WTC11 (cell line): ENCODE measurements around the gene LILRA1.

Source experiments
- ATF3 ChIP-seq: sonication (generic); formaldehyde crosslinking; conservative IDR thresholded peaks from 2 replicates; pipeline ENCODE4 v1.8.1; 2022; ENCODE audit warnings: mild to moderate bottlenecking, missing genetic modification reagents
- CTCF ChIP-seq: fragments of 200-600 bp; IDR thresholded peaks from 2 replicates; pipeline ENCODE4 v1.8.0; 2022; ENCODE audit warnings: antibody characterized with exemption
- E2F4 ChIP-seq: sonication (generic); formaldehyde crosslinking; IDR thresholded peaks from 2 replicates; pipeline ENCODE4 v1.8.1; 2022; ENCODE audit warnings: low read depth, mild to moderate bottlenecking, moderate library complexity, missing genetic modification reagents, borderline replicate concordance
- HMGXB4 ChIP-seq: sonication (generic); formaldehyde crosslinking; IDR thresholded peaks from 2 replicates; pipeline ENCODE4 v1.8.1; 2023; ENCODE audit warnings: mild to moderate bottlenecking, moderate library complexity, missing genetic modification reagents
- JAZF1 ChIP-seq: fragments of 250-450 bp; sonication (Bioruptor Pico); IDR thresholded peaks from 2 replicates; pipeline ENCODE4 v1.9.0; 2021; ENCODE audit warnings: moderate library complexity, mild to moderate bottlenecking, inconsistent platforms
- MAX ChIP-seq: sonication (generic); formaldehyde crosslinking; IDR thresholded peaks from 2 replicates; pipeline ENCODE4 v1.8.0; 2022; ENCODE audit warnings: mild to moderate bottlenecking, missing genetic modification reagents
- MLX ChIP-seq: sonication (generic); formaldehyde crosslinking; IDR thresholded peaks from 2 replicates; pipeline ENCODE4 v1.8.1; 2023; ENCODE audit warnings: mild to moderate bottlenecking, missing genetic modification reagents, moderate library complexity
- NR2C2 ChIP-seq: sonication (generic); formaldehyde crosslinking; IDR thresholded peaks from 2 replicates; pipeline ENCODE4 v1.8.0; 2022; ENCODE audit warnings: mild to moderate bottlenecking, missing genetic modification reagents
- NR3C1 ChIP-seq: sonication (generic); formaldehyde crosslinking; conservative IDR thresholded peaks from 2 replicates; pipeline ENCODE4 v1.8.1; 2023; ENCODE audit warnings: low read depth, mild to moderate bottlenecking, missing genetic modification reagents
- SP1 ChIP-seq: sonication (generic); formaldehyde crosslinking; conservative IDR thresholded peaks from 2 replicates; pipeline ENCODE4 v1.8.1; 2022; ENCODE audit warnings: missing genetic modification reagents
- STAT6 ChIP-seq: sonication (generic); formaldehyde crosslinking; conservative IDR thresholded peaks from 2 replicates; pipeline ENCODE4 v1.8.1; 2023; ENCODE audit warnings: mild to moderate bottlenecking, low read depth, missing genetic modification reagents, moderate library complexity
- ZBTB43 ChIP-seq: sonication (generic); formaldehyde crosslinking; IDR thresholded peaks from 2 replicates; pipeline ENCODE4 v1.8.1; 2023; ENCODE audit warnings: mild to moderate bottlenecking, missing genetic modification reagents
- ZNF423 ChIP-seq: fragments of 250-450 bp; sonication (Bioruptor Pico); IDR thresholded peaks from 2 replicates; pipeline ENCODE4 v2.1.2; 2022; ENCODE audit warnings: mild to moderate bottlenecking, moderate library complexity

GRCh38 chr19:54558339-54558738, 35.1 kb upstream of the LILRA1 start:
- TF ChIP-seq CTCF (no peak), ZBTB43 (no peak), SP1 (CRISPR knock-in tag) (no peak), NR2C2 (CRISPR knock-in tag) (no peak), ATF3 (no peak), MAX (no peak), ZNF423 (CRISPR knock-in tag) (no peak), STAT6 (no peak), MLX (no peak), HMGXB4 (CRISPR knock-in tag) (no peak), NR3C1 (no peak), E2F4 (no peak), JAZF1 (CRISPR knock-in tag) (no peak)
